Activated gamma-delta T cell treated with Interleukin-2 at 50 U/mL for 16 hours (primary cell): Measurements from ENCODE around the gene LTC4S.
"Not testable (repeated sequence)": the region's sequence is repeated elsewhere in the genome, so short reads cannot be mapped to it uniquely, and the experiment has no call there.

Experiments
- DNase-seq: peaks from one replicate; pipeline ENCODE4 v3.0.0-alpha.2; 2020

Gene LTC4S

GRCh38 chr5:179769796-179770195 lies 24.0 kb upstream of the LTC4S start:
- no peak for DNase-seq

- no peak for DNase-seq
Measured at GRCh38 chr5:179771311-179771895, 22.4 kb upstream of the LTC4S start.

- DNase-seq: no peak
Measured at GRCh38 chr5:179772351-179772750, 21.4 kb upstream of the LTC4S start.

- DNase-seq: no peak
Measured at GRCh38 chr5:179773686-179774040, 20.1 kb upstream of the LTC4S start.

GRCh38 chr5:179774442-179774841 lies 19.3 kb upstream of the LTC4S start:
- DNase-seq: no peak

- DNase-seq: no peak
Measured at GRCh38 chr5:179776411-179776938, 17.3 kb upstream of the LTC4S start.

GRCh38 chr5:179777456-179777855 lies 16.3 kb upstream of the LTC4S start:
- DNase-seq: no peak

- no peak for DNase-seq
Measured at GRCh38 chr5:179777909-179778308, 15.9 kb upstream of the LTC4S start.

GRCh38 chr5:179778591-179778990 lies 15.2 kb upstream of the LTC4S start:
- DNase-seq: no peak

GRCh38 chr5:179779826-179780225 lies 14.0 kb upstream of the LTC4S start:
- no peak for DNase-seq

GRCh38 chr5:179780362-179780761 lies 13.4 kb upstream of the LTC4S start:
- DNase-seq: no peak

- DNase-seq: no peak
Measured at GRCh38 chr5:179781846-179782245, 11.9 kb upstream of the LTC4S start.

- no peak for DNase-seq
Measured at GRCh38 chr5:179783128-179783527, 10.7 kb upstream of the LTC4S start.

GRCh38 chr5:179786861-179787260 lies 6.9 kb upstream of the LTC4S start:
- no peak for DNase-seq

GRCh38 chr5:179788193-179788854 lies 5.5 kb upstream of the LTC4S start:
- DNase-seq: no peak

GRCh38 chr5:179789278-179789677 lies 4.5 kb upstream of the LTC4S start:
- not testable (repeated sequence) for DNase-seq

- no peak for DNase-seq
Measured at GRCh38 chr5:179791881-179792611, 1.7 kb upstream of the LTC4S start.

- no peak for DNase-seq
Measured at GRCh38 chr5:179792612-179793467, 946 bp upstream of the LTC4S start.

- no peak for DNase-seq
Measured at GRCh38 chr5:179794171-179794570, 385 bp downstream of the LTC4S start.

- DNase-seq: no peak
Measured at GRCh38 chr5:179794575-179794974, 789 bp downstream of the LTC4S start.

GRCh38 chr5:179795049-179795862 lies 1.5 kb downstream of the LTC4S start:
- DNase-seq: no peak
